ENCODE measurements around the gene ZNG1A.

- TF ChIP-seq, protein P1, sequence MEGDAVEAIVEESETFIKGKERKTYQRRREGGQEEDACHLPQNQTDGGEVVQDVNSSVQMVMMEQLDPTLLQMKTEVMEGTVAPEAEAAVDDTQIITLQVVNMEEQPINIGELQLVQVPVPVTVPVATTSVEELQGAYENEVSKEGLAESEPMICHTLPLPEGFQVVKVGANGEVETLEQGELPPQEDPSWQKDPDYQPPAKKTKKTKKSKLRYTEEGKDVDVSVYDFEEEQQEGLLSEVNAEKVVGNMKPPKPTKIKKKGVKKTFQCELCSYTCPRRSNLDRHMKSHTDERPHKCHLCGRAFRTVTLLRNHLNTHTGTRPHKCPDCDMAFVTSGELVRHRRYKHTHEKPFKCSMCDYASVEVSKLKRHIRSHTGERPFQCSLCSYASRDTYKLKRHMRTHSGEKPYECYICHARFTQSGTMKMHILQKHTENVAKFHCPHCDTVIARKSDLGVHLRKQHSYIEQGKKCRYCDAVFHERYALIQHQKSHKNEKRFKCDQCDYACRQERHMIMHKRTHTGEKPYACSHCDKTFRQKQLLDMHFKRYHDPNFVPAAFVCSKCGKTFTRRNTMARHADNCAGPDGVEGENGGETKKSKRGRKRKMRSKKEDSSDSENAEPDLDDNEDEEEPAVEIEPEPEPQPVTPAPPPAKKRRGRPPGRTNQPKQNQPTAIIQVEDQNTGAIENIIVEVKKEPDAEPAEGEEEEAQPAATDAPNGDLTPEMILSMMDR (conservative IDR thresholded peaks at IDR 0.05): no peak
- no peak for TF ChIP-seq EZH2 (IDR thresholded peaks at IDR 0.05; ENCODE audit: low read depth)
These were observed 39.1 kb upstream of the ZNG1A start for GRCh38 chr9:217950-218349.

Measured in PC-9 (cell line).